Subcutaneous abdominal adipose tissue (tissue), 5 donors: ENCODE measurements around the gene TTC24.

Experiments used
- H3K27ac ChIP-seq: one replicate; pipeline ENCODE4 v1.7.0; 2013; ENCODE audit warnings: low read depth, mild to moderate bottlenecking, inconsistent platforms, low read length, moderate library complexity
- H3K27me3 ChIP-seq, 5 donors: one replicate each; pipeline ENCODE4 v1.7.0; 2013; ENCODE audit warnings: low read length in 5 of 5, inconsistent platforms in 1 of 5; ENCODE audit not compliant: control insufficient read depth in 5 of 5, insufficient read depth in 4 of 5
- H3K36me3 ChIP-seq, 5 donors: one replicate each; pipeline ENCODE4 v1.7.0; 2013; ENCODE audit warnings: low read length in 5 of 5; ENCODE audit not compliant: control insufficient read depth in 5 of 5, insufficient read depth in 5 of 5
- H3K4me1 ChIP-seq, 5 donors: one replicate each; pipeline ENCODE4 v1.7.0; 2013; ENCODE audit warnings: low read length in 5 of 5, mild to moderate bottlenecking in 3 of 5, moderate library complexity in 1 of 5; ENCODE audit not compliant: control insufficient read depth in 5 of 5, insufficient read depth in 5 of 5
- H3K4me3 ChIP-seq, 5 donors: one replicate each; pipeline ENCODE4 v1.7.0; 2013; ENCODE audit warnings: low read length in 5 of 5, low read depth in 1 of 5
- H3K9ac ChIP-seq, 5 donors: one replicate each; pipeline ENCODE4 v1.7.0; 2013; ENCODE audit warnings: low read length in 5 of 5, mild to moderate bottlenecking in 4 of 5, moderate library complexity in 3 of 5
- H3K9me3 ChIP-seq, 5 donors: one replicate each; pipeline ENCODE4 v1.7.0; 2013; ENCODE audit warnings: low read length in 5 of 5; ENCODE audit not compliant: control insufficient read depth in 5 of 5
- donor health status: healthy.
- donor health status: healthy.
- donor health status: healthy.
- donor health status: healthy.
- donor health status: healthy.

The TTC24 gene

DNA sequence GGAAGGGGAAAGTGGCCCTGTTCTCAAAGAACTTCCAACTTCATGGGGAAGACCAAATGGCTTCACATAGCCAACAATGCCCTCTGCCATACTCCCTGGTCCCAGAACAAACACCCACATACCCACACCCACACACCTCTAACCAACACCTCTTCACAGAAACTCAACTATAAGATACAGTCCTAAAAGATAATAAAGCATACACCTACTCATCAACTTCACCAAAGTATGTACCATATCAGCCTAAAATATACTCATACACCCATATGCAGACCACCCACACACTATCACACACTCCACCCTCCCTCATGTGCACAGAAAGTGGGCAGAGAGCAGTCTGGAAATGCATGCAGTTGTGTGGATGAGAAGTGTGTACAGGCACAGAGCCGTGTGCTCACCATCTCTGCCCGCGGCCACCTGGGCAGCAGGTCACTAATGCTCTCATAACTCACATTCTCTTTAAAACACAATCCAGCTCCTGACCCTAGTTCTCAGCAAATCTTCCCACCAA lies 34.9 kb upstream of the TTC24 start:
- no peak overlapping the region for H3K27ac ChIP-seq
- no peaks in the 10 kb centered on the region for H3K36me3 ChIP-seq
- H3K9ac ChIP-seq, result no peak overlapping the region
- H3K4me1 ChIP-seq, result peaks cover 0 to 14% (median under 1%) of the 10 kb centered on the region in 5 donors
- H3K27me3 ChIP-seq, result no peaks in the 10 kb centered on the region
- no peak overlapping the region for H3K4me3 ChIP-seq
- no peaks in the 10 kb centered on the region for H3K9me3 ChIP-seq

DNA sequence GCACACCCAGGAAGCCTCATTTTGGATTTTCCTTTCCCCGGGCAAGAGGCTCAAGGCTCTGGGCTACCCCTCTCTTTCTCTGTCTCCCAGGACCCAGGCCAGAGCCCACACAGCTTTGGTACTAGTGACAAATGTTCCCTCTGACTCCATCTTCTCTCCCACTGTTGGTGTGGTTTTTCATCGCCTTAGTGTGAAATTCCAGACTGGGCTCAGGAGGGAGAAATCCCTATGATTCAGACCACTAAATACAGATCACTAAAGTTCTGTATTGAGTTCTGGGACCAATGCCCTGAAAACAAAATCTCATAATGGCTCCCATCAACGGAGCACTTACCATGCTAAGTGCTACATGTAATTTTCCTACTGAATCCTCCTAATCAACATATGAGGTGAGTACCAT lies 33.3 kb upstream of the TTC24 start:
- Histone ChIP-seq H3K4me3 (no peak overlapping the region), H3K27me3 (no peaks in the 10 kb centered on the region), H3K4me1 (peaks cover 0 to under 1% (median 0%) of the 10 kb centered on the region in 5 donors), H3K36me3 (no peaks in the 10 kb centered on the region), H3K27ac (no peak overlapping the region), H3K9me3 (no peaks in the 10 kb centered on the region), H3K9ac (no peak overlapping the region)

DNA sequence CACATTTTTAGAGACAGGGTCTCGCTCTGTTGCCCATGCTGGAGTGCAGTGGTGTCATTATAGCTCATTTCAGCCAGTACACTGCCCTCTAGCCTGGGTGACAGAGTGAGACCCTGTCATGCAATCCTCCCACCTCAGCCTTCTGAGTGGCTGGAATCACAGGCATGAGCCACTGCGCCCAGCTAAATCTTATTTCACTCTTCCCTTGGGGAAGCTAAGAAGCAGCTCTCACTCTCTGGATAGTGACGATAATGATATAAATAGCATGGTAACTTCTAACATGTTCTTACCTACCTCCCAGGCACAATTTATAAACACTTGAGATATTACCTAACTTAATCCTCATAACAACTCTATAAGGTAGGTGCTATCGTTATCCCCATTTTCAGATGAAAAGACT lies 32.1 kb upstream of the TTC24 start:
- no peaks in the 10 kb centered on the region for H3K36me3 ChIP-seq
- H3K27ac ChIP-seq, result no peak overlapping the region
- no peaks in the 10 kb centered on the region for H3K9me3 ChIP-seq
- no peak overlapping the region for H3K4me3 ChIP-seq
- H3K4me1 ChIP-seq, result no peaks in the 10 kb centered on the region
- H3K27me3 ChIP-seq, result no peaks in the 10 kb centered on the region
- H3K9ac ChIP-seq, result no peak overlapping the region

GRCh38 chr1:156547982-156548381 lies 31.5 kb upstream of the TTC24 start:
- Histone ChIP-seq H3K36me3 (no peaks in the 10 kb centered on the region), H3K4me1 (peaks cover 0 to under 1% (median 0%) of the 10 kb centered on the region in 5 donors), H3K9me3 (no peaks in the 10 kb centered on the region), H3K27ac (no peak overlapping the region), H3K27me3 (no peaks in the 10 kb centered on the region), H3K9ac (no peak overlapping the region), H3K4me3 (no peak overlapping the region)

GRCh38 chr1:156549390-156549789 lies 30.1 kb upstream of the TTC24 start:
- no peak overlapping the region for H3K27ac ChIP-seq
- no peaks in the 10 kb centered on the region for H3K36me3 ChIP-seq
- no peak overlapping the region for H3K9ac ChIP-seq
- H3K27me3 ChIP-seq, result no peaks in the 10 kb centered on the region
- H3K9me3 ChIP-seq, result no peaks in the 10 kb centered on the region
- no peak overlapping the region for H3K4me3 ChIP-seq
- peaks cover 0 to 4% (median 0%) of the 10 kb centered on the region in 5 donors for H3K4me1 ChIP-seq

DNA sequence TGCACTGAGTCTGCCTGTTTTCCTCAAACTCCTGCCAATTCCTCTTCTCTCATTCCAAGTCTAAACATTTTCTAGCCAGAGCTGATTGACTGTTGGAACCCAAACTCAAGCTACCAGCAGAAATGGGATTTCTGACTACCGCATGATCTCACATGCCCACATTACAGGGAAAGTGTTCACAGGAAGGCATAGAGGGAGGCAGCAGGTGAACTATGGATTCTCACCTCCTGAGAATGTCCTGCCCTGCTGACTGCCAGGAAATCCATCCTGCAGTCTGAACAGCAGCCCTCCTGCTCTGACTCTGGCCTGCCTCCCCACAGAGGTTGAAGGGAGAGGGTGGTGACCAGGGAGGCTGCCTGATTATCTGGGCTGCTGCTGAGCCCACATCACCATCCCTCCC lies 29.7 kb upstream of the TTC24 start:
- no peak overlapping the region for H3K27ac ChIP-seq
- no peaks in the 10 kb centered on the region for H3K36me3 ChIP-seq
- peaks cover 0 to 4% (median 0%) of the 10 kb centered on the region in 5 donors for H3K4me1 ChIP-seq
- no peaks in the 10 kb centered on the region for H3K27me3 ChIP-seq
- H3K4me3 ChIP-seq, result no peak overlapping the region
- no peak overlapping the region for H3K9ac ChIP-seq
- no peaks in the 10 kb centered on the region for H3K9me3 ChIP-seq

DNA sequence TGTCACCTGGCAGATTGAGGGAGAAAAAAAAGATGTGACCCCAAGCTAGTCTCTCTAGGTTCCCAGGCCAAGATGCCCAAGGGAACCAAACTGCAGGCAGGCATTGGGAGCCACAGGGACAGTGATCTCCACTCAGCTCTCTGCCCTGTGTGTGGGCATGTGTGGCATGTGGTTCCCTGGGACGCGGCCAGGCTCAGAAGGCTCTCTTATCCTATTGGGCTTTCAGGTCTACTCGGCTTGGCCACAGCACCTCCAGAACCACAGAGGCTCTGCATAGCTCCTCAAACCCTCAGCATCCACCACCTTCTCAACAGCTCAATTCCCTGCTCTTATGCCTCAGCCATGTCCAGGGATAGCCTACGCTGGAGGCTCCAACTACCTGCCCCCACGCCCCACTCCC lies 29.2 kb upstream of the TTC24 start:
- no peaks in the 10 kb centered on the region for H3K9me3 ChIP-seq
- peaks cover 0 to 4% (median 0%) of the 10 kb centered on the region in 5 donors for H3K4me1 ChIP-seq
- H3K27me3 ChIP-seq, result no peaks in the 10 kb centered on the region
- no peak overlapping the region for H3K9ac ChIP-seq
- no peaks in the 10 kb centered on the region for H3K36me3 ChIP-seq
- H3K4me3 ChIP-seq, result no peak overlapping the region
- no peak overlapping the region for H3K27ac ChIP-seq

- H3K4me1 ChIP-seq, result peaks cover 0 to 4% (median 0%) of the 10 kb centered on the region in 5 donors
- no peaks in the 10 kb centered on the region for H3K9me3 ChIP-seq
- H3K36me3 ChIP-seq, result no peaks in the 10 kb centered on the region
- no peak overlapping the region for H3K4me3 ChIP-seq
- no peaks in the 10 kb centered on the region for H3K27me3 ChIP-seq
- H3K27ac ChIP-seq, result no peak overlapping the region
- no peak overlapping the region for H3K9ac ChIP-seq
Measured at GRCh38 chr1:156551066-156551643, 28.4 kb upstream of the TTC24 start.

- H3K9me3 ChIP-seq, result no peaks in the 10 kb centered on the region
- H3K4me1 ChIP-seq, result peaks cover 0 to 4% (median 0%) of the 10 kb centered on the region in 5 donors
- H3K27ac ChIP-seq, result no peak overlapping the region
- no peaks in the 10 kb centered on the region for H3K36me3 ChIP-seq
- no peaks in the 10 kb centered on the region for H3K27me3 ChIP-seq
- no peak overlapping the region for H3K4me3 ChIP-seq
- no peak overlapping the region for H3K9ac ChIP-seq
Measured at GRCh38 chr1:156551869-156552268, 27.7 kb upstream of the TTC24 start.

- H3K27ac ChIP-seq, result no peak overlapping the region
- H3K9ac ChIP-seq, result no peak overlapping the region
- H3K4me3 ChIP-seq, result no peak overlapping the region
- H3K36me3 ChIP-seq, result no peaks in the 10 kb centered on the region
- H3K27me3 ChIP-seq, result no peaks in the 10 kb centered on the region
- no peaks in the 10 kb centered on the region for H3K9me3 ChIP-seq
- H3K4me1 ChIP-seq, result peaks cover 0 to 4% (median 0%) of the 10 kb centered on the region in 5 donors
Measured at GRCh38 chr1:156552518-156552917, 27.0 kb upstream of the TTC24 start.
